Stomach (tissue), 9 donors: ENCODE results near the gene PSMD14. TPM values are rescaled to one million over a fixed set of nuclear protein-coding genes. Genes with fewer than 3 reads are reported as not detected.

Experiments
- DNase-seq, 2 donors: peaks; one replicate each; pipeline versions ENCODE4 v3.0.0 to v3.0.0-alpha.2; 2013 to 2019
- H3K27ac ChIP-seq, 5 donors: fragments of 200-600 bp in 4 of 5; sonication (generic) in 4 of 5; one replicate each; pipeline ENCODE4 v1.5.1; 2013 to 2019; ENCODE audit warnings: mild to moderate bottlenecking in 1 of 5, moderate library complexity in 1 of 5
- H3K27me3 ChIP-seq, 3 donors: fragments of 200-600 bp; sonication (generic); one replicate each; pipeline ENCODE4 v1.5.1; 2017 to 2019; ENCODE audit warnings: mixed run types in 1 of 3
- H3K36me3 ChIP-seq, 4 donors: fragments of 200-600 bp; sonication (generic); 1 replicate in 3 of 4; 2 replicates in 1 of 4; pipeline ENCODE4 v1.5.1; 2016 to 2019
- H3K4me1 ChIP-seq, 4 donors: fragments of 200-600 bp; sonication (generic); one replicate each; pipeline ENCODE4 v1.5.1; 2016 to 2019
- H3K4me3 ChIP-seq, 4 donors: fragments of 200-600 bp; sonication (generic) in 3 of 4; one replicate each; pipeline ENCODE4 v1.5.1; 2016 to 2019; ENCODE audit warnings: mild to moderate bottlenecking in 1 of 4
- H3K9me3 ChIP-seq, 4 donors: fragments of 200-600 bp; sonication (generic); one replicate each; pipeline ENCODE4 v1.5.1; 2016 to 2019
- EP300 ChIP-seq: sonication (generic); formaldehyde crosslinking; IDR thresholded peaks from one replicate; pipeline ENCODE4 v1.6.1; 2017; ENCODE audit warnings: antibody characterized with exemption
- POLR2A ChIP-seq, 4 donors: fragments of 450-650 bp; IDR thresholded peaks; one replicate each; pipeline ENCODE4 v1.6.1; 2016; ENCODE audit warnings: antibody characterized with exemption in 4 of 4, control low read depth in 2 of 4, mild to moderate bottlenecking in 1 of 4, moderate library complexity in 1 of 4
- POLR2AphosphoS5 ChIP-seq, 3 donors: sonication (generic); formaldehyde crosslinking; IDR thresholded peaks; one replicate each; pipeline ENCODE4 v1.6.1; 2016; ENCODE audit warnings: antibody characterized with exemption in 3 of 3
- WGBS, 5 donors: extraction: QIAGEN DNeasy Blood & Tissue Kit in 3 of 5; methylation state at CpG; one replicate each; pipeline versions ENCODE4 v1.1.5 to v1.1.7; 2013 to 2018; 5-methylcytosine and 5-hydroxymethylcytosine counted together
- intact Hi-C: fragments of 100-400 bp; cut with DNase I; formaldehyde crosslinking; loops from one replicate; pipeline ENCODE4 v1.15.1; 2023; ENCODE audit warnings: low total_unique reads
- polyA plus RNA-seq, 3 donors: library from polyadenylated mRNA; stranded (reverse); fragments of 200-250 nt; gene quantifications; one replicate each; pipeline ENCODE4 v1.2.3, GENCODE V29; 2013
- total RNA-seq, 5 donors: library from RNA; depleted of rRNA; stranded (reverse); fragments of >200 nt; gene quantifications; one replicate each; pipeline versions ENCODE4 v1.1.0 to v1.2.3, GENCODE V29; 2014 to 2016
- TF ChIP-seq, protein P1 (sequence below), 7 experiments: fragments of 450-650 bp in 4 of 7; fragments of 200-600 bp in 3 of 7; sonication (generic) in 3 of 7; IDR thresholded peaks; one replicate each; pipeline ENCODE4 v1.5.1; 2016 to 2019; ENCODE audit warnings: antibody characterized with exemption in 7 of 7, control low read depth in 2 of 7, mild to moderate bottlenecking in 1 of 7
- donor health status: healthy with polysubstance abuse.
- donor health status: Bipolar disorder and iron deficiency.
- donor health status: healthy.

Gene PSMD14
- total and polyA plus RNA-seq, 8 donors: 2.9 to 47.2 (median 24.8) TPM

DNA sequence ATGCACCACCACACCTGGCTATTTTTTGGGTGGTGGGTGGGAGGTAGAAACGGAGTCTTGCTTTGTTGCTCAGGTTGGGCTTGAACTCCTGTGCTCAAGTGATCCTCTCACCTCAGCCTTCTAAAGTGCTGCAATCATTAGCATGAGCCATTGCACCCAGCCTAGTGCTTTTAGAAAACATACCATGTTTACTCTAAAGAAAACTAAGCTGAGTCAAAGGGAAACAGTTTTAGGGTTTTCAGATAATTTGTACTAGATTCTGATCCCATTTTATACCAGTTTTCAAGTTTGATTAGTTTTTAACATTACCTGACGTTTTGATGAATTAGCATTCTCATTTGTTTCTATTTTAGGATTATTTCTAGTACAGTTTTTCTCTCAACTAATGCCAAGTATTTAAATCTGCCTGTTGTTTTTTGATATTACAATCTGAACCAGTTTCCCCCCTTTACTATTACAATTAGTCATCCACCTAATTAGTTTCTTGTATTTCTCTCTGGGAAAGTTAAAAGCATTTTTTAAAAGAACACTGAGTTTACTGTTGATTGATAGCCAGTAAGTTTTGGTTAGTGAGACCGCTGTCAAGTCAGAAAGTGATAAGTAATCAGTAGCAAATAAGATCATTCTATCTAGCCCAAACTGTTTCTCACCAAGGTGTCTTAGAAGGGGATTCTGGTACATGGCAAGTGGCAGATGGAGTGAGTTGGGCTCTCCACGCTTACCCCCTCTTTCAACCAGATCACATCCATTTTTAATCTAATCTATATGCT is 83.7 kb downstream of the PSMD14 start:
- Histone ChIP-seq H3K4me3 (no peak overlapping the region), H3K9me3 (no peaks in the 10 kb centered on the region), H3K4me1 (no peaks in the 10 kb centered on the region), H3K27ac (no peak overlapping the region), H3K36me3 (peaks cover 0 to 44% (median 29%) of the 10 kb centered on the region in 4 donors), H3K27me3 (no peaks in the 10 kb centered on the region)
- intact Hi-C loops: no loop called here
- TF ChIP-seq POLR2AphosphoS5 (IDR thresholded peaks at IDR 0.05) (no peak), POLR2A (IDR thresholded peaks at IDR 0.05) (no peak), EP300 (no peak)
- TF ChIP-seq, protein P1, sequence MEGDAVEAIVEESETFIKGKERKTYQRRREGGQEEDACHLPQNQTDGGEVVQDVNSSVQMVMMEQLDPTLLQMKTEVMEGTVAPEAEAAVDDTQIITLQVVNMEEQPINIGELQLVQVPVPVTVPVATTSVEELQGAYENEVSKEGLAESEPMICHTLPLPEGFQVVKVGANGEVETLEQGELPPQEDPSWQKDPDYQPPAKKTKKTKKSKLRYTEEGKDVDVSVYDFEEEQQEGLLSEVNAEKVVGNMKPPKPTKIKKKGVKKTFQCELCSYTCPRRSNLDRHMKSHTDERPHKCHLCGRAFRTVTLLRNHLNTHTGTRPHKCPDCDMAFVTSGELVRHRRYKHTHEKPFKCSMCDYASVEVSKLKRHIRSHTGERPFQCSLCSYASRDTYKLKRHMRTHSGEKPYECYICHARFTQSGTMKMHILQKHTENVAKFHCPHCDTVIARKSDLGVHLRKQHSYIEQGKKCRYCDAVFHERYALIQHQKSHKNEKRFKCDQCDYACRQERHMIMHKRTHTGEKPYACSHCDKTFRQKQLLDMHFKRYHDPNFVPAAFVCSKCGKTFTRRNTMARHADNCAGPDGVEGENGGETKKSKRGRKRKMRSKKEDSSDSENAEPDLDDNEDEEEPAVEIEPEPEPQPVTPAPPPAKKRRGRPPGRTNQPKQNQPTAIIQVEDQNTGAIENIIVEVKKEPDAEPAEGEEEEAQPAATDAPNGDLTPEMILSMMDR (IDR thresholded peaks at IDR 0.05): no peak
- DNase-seq: no peak
- WGBS, 5 donors: 88 to 98% (median 94%) methylated on average over 4 of the region's 4 CpGs

DNA sequence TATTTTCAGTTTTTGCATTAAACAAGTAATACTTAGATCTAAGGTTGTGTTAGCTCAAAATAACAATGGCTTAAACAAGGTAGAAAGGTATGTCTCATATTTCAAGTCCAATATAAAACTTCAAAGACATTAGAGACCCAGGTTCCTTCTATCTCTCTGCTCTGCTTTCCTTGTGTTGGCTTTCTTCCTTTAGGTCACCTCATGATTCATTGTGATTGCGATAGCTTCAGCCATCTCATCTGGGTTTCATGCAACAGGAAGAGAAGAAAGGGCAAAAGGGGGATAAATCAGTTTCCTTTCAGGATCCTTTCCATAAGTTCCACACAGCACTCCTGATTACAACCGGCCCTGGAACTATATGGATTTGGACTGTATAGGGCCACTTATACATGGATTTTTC is 91.9 kb downstream of the PSMD14 start:
- intact Hi-C loops: no loop called here
- H3K27ac ChIP-seq: no peak overlapping the region
- no peaks in the 10 kb centered on the region for H3K9me3 ChIP-seq
- no peaks in the 10 kb centered on the region for H3K4me1 ChIP-seq
- H3K27me3 ChIP-seq: no peaks in the 10 kb centered on the region
- H3K36me3 ChIP-seq: peaks cover 0 to 54% (median 42%) of the 10 kb centered on the region in 4 donors
- TF ChIP-seq EP300: no peak
- TF ChIP-seq, protein P1 (IDR thresholded peaks at IDR 0.05): no peak
- H3K4me3 ChIP-seq: no peak overlapping the region
- DNase-seq: no peak
- 95 to 99% (median 98%) methylated on average over 2 of the region's 2 CpGs for WGBS, 5 donors

DNA sequence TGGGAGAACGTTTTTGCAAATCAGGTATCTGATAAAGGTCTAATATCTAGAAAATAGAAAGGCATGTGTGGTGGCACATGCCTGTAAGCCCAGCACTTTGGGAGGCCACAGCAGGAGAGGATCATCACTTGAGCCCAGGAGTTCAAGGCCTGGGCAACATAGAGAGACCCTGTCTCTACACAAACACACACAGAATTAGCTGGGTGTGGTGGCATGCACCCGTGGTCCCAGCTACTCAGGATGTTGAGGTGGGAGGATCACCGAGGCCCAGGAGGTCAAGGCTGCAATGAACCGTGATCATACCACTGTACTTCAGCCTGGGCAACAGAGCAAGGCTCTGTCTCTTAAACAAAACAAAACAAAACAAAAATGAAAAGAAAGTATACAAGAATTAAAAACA is 94.1 kb downstream of the PSMD14 start:
- H3K4me1 ChIP-seq: no peaks in the 10 kb centered on the region
- H3K4me3 ChIP-seq: no peak overlapping the region
- H3K36me3 ChIP-seq: peaks cover 0 to 33% (median 20%) of the 10 kb centered on the region in 4 donors
- TF ChIP-seq, protein P1 (IDR thresholded peaks at IDR 0.05): no peak
- TF ChIP-seq POLR2A (IDR thresholded peaks at IDR 0.05): no peak
- no peak for TF ChIP-seq EP300
- TF ChIP-seq POLR2AphosphoS5 (IDR thresholded peaks at IDR 0.05): no peak
- DNase-seq: no peak
- 90 to 95% (median 93%) methylated on average over 4 of the region's 4 CpGs for WGBS, 5 donors
- H3K27ac ChIP-seq: no peak overlapping the region
- no peaks in the 10 kb centered on the region for H3K9me3 ChIP-seq
- H3K27me3 ChIP-seq: no peaks in the 10 kb centered on the region
- intact Hi-C loops: no loop called here

DNA sequence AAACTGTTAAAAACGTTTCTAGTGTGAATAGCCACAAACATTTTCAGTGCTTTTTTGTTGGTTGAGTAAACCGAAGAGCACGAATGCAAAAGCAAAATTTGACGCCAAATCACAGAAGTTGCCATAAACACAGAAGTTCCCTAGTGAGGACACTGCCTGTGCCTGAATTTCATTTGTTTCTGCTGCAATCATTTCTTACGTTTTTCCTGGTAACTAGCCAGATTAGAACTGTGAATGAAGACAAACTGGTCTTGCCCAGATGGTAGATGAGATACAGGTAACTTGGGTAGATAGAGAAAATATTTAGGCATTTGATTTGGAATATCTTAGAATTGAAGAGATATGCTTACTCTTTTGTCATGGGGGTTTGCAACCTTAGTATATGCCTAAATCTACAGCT is 98.1 kb downstream of the PSMD14 start:
- no peak for DNase-seq
- Histone ChIP-seq H3K27ac (no peak overlapping the region), H3K36me3 (peaks cover 0 to 24% (median 18%) of the 10 kb centered on the region in 4 donors), H3K4me3 (no peak overlapping the region), H3K9me3 (no peaks in the 10 kb centered on the region), H3K27me3 (no peaks in the 10 kb centered on the region), H3K4me1 (no peaks in the 10 kb centered on the region)
- WGBS, 5 donors: 74 to 75% (median 75%) methylated on average over 5 of the region's 5 CpGs
- TF ChIP-seq, protein P1 (IDR thresholded peaks at IDR 0.05): no peak
- TF ChIP-seq POLR2A (IDR thresholded peaks at IDR 0.05) (no peak), EP300 (no peak), POLR2AphosphoS5 (IDR thresholded peaks at IDR 0.05) (no peak)
- intact Hi-C loops: no loop called here
